GM12892 (cell line): Measurements from ENCODE around the gene NOP9.

Experiments used
- POLR2A ChIP-seq: IDR thresholded peaks from 2 replicates; pipeline ENCODE4 v1.6.1; 2011; ENCODE audit warnings: low read depth, low read length, control low read depth
- POLR2AphosphoS5 ChIP-seq: IDR thresholded peaks from 2 replicates; pipeline ENCODE4 v1.6.1; 2011; ENCODE audit warnings: low read depth, low read length, control low read depth

- TF ChIP-seq POLR2AphosphoS5 (no peak), POLR2A (no peak)
Observed at GRCh38 chr14:24316597-24316950, 16.9 kb downstream of the NOP9 start.
